ENCODE data around the gene ZNF611.
"Not testable (repeated sequence)": the region's sequence is repeated elsewhere in the genome, so short reads cannot be mapped to it uniquely, and the experiment has no call there.

ZNF611 gene

GRCh38 chr19:52715902-52716301 is 18.9 kb downstream of the ZNF611 start:
- not testable (repeated sequence) for FAIRE-seq

- FAIRE-seq, result not testable (repeated sequence)
Measured at GRCh38 chr19:52715330-52715729, 19.5 kb downstream of the ZNF611 start.

- not testable (repeated sequence) for FAIRE-seq
Measured at GRCh38 chr19:52713051-52713450, 21.8 kb downstream of the ZNF611 start.

GRCh38 chr19:52711661-52712060 is 23.2 kb downstream of the ZNF611 start:
- FAIRE-seq, result not testable (repeated sequence)

- FAIRE-seq, result no peak
Measured at GRCh38 chr19:52710538-52710937, 24.3 kb downstream of the ZNF611 start.

- not testable (repeated sequence) for FAIRE-seq
Measured at GRCh38 chr19:52705615-52706014, 29.2 kb downstream of the ZNF611 start.

GRCh38 chr19:52703917-52704316 is 30.9 kb downstream of the ZNF611 start:
- FAIRE-seq, result no peak

- FAIRE-seq, result no peak
Measured at GRCh38 chr19:52700673-52701072, 34.2 kb downstream of the ZNF611 start.

- FAIRE-seq, result not testable (repeated sequence)
Measured at GRCh38 chr19:52699555-52699954, 35.3 kb downstream of the ZNF611 start.

GRCh38 chr19:52695996-52696395 is 38.8 kb downstream of the ZNF611 start:
- no peak for FAIRE-seq

GRCh38 chr19:52694921-52695320 is 39.9 kb downstream of the ZNF611 start:
- FAIRE-seq, result no peak

- FAIRE-seq, result not testable (repeated sequence)
Measured at GRCh38 chr19:52694281-52694680, 40.6 kb downstream of the ZNF611 start.

GRCh38 chr19:52692431-52693008 is 42.3 kb downstream of the ZNF611 start:
- no peak for FAIRE-seq

GRCh38 chr19:52691737-52692136 is 43.1 kb downstream of the ZNF611 start:
- no peak for FAIRE-seq

GRCh38 chr19:52691215-52691610 is 43.6 kb downstream of the ZNF611 start:
- FAIRE-seq, result no peak

GRCh38 chr19:52690369-52691214 is 44.3 kb downstream of the ZNF611 start:
- FAIRE-seq, result peak; percentile 3

- no peak for FAIRE-seq
Measured at GRCh38 chr19:52689843-52690368, 44.9 kb downstream of the ZNF611 start.

- not testable (repeated sequence) for FAIRE-seq
Measured at GRCh38 chr19:52688925-52689796, 45.7 kb downstream of the ZNF611 start.

GRCh38 chr19:52688335-52688734 is 46.5 kb downstream of the ZNF611 start:
- FAIRE-seq, result no peak

GRCh38 chr19:52687684-52688083 is 47.2 kb downstream of the ZNF611 start:
- no peak for FAIRE-seq

- no peak for FAIRE-seq
Measured at GRCh38 chr19:52685811-52686210, 49.0 kb downstream of the ZNF611 start.

GRCh38 chr19:52681216-52681615 is 53.6 kb downstream of the ZNF611 start:
- not testable (repeated sequence) for FAIRE-seq

GRCh38 chr19:52679598-52679997 is 55.2 kb downstream of the ZNF611 start:
- FAIRE-seq, result no peak
